ENCODE measurements around the gene HPN. TPM values are rescaled to one million over a fixed set of nuclear protein-coding genes. Genes with fewer than 3 reads are reported as not detected.

Gene HPN
- total and polyA plus RNA-seq, 2 experiments from 2014 or later = 14.0 to 17.4 TPM

DNA sequence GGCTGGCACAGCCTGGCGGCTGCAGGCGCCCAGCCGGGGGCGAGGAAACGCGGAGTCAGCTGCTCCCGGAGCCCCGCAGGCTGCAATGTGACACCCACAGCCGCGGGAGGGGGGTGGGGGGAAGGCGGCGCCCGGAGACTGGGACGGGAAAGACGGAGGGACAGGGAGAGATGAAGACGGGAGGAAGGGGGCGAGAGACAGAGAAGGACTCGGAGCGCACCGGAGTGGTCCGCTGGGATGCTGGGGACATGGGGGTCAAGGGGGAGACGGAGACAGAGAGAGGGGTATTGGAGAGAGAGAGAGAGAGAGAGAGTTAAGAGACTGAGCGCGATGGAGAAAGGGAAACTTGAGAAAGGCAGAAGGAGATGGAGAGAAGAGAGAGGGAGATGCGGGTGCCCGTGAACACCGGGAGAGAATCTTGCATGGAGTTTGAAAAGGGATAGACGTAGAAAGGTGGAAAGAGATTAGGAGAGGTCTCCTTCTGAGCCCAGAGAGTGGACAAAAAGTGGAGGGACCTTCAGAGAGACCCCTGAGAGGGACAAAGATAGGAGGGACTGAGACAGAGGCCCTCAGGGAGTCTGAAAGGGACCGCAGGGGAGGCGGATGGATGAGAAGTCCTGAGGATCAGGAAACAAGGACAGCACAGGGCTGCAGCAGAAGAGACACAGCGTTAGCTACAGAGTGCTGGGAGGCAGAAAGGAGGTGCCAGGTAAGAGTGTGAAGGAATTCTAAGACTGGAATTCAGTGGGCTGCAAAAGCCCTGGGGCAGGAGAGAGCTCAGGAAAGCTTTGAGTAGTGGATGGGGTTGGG lies 10.2 kb upstream of the HPN start:
- Mint-ChIP-seq H3K9me3 (peaks cover 7% of the 10 kb centered on the region; the same call in 2 of the 3 replicates), H3K4me1 (peaks cover 6% of the 10 kb centered on the region; the same call in 2 of the 3 replicates), H3K27me3 (ENCODE audit: insufficient read depth, low read depth, poor library complexity) (peaks cover 48% of the 10 kb centered on the region), H3K27ac (no peak overlapping the region), H3K36me3 (ENCODE audit: low read depth) (peaks cover 22% of the 10 kb centered on the region), H3K4me3 (peak overlapping the region; percentile 75)
- DNase-seq (ENCODE audit: low spot score) (peak; percentile 71), ATAC-seq (peak; percentile 34)
- Histone ChIP-seq H3F3A (replicated peaks; ENCODE audit: low read depth) (peaks cover 41% of the 10 kb centered on the region), H3K4me1 (ENCODE audit: insufficient read depth) (peaks cover 15% of the 10 kb centered on the region), H3K27me3 (ENCODE audit: insufficient read depth) (peaks cover 34% of the 10 kb centered on the region), H3K79me2 (replicated peaks; ENCODE audit: insufficient read depth) (no peaks in the 10 kb centered on the region), H3K4me3 (peak overlapping the region; percentile 66), H3K4me2 (peak overlapping the region; percentile 92), H3K27ac (ENCODE audit: low read depth) (no peak overlapping the region), H2AFZ (peak overlapping the region; percentile 96), H3K36me3 (ENCODE audit: insufficient read depth) (peaks cover 14% of the 10 kb centered on the region), H4K20me1 (replicated peaks; ENCODE audit: insufficient read depth) (peaks cover 11% of the 10 kb centered on the region; the same call in 1 of the 2 replicates), H3K9me2 (ENCODE audit: insufficient read depth) (no peaks in the 10 kb centered on the region)
- TF ChIP-seq EZH2 (IDR thresholded peaks at IDR 0.05; ENCODE audit: low read depth, unreplicated experiment) (peak; percentile 38), POLR2AphosphoS5 (IDR thresholded peaks at IDR 0.05; ENCODE audit: low read depth) (peak; percentile 52), EZH2phosphoT487 (IDR thresholded peaks at IDR 0.05; ENCODE audit: unreplicated experiment) (no peak), ZNF114 (CRISPR knock-in tag; IDR thresholded peaks at IDR 0.05) (no peak), JUNB (IDR thresholded peaks at IDR 0.05; ENCODE audit: unreplicated experiment) (no peak), STAT1 (IDR thresholded peaks at IDR 0.05; ENCODE audit: unreplicated experiment) (no peak), ZNF331 (CRISPR knock-in tag; IDR thresholded peaks at IDR 0.05; ENCODE audit: low read depth) (no peak), CREB1 (CRISPR knock-in tag; IDR thresholded peaks at IDR 0.05; ENCODE audit: low read depth) (no peak), NANOG (IDR thresholded peaks at IDR 0.05; ENCODE audit: borderline replicate concordance) (no peak)
- TF ChIP-seq, protein P1, sequence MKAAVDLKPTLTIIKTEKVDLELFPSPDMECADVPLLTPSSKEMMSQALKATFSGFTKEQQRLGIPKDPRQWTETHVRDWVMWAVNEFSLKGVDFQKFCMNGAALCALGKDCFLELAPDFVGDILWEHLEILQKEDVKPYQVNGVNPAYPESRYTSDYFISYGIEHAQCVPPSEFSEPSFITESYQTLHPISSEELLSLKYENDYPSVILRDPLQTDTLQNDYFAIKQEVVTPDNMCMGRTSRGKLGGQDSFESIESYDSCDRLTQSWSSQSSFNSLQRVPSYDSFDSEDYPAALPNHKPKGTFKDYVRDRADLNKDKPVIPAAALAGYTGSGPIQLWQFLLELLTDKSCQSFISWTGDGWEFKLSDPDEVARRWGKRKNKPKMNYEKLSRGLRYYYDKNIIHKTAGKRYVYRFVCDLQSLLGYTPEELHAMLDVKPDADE (IDR thresholded peaks at IDR 0.05) = no peak
- TF ChIP-seq, protein P2, sequence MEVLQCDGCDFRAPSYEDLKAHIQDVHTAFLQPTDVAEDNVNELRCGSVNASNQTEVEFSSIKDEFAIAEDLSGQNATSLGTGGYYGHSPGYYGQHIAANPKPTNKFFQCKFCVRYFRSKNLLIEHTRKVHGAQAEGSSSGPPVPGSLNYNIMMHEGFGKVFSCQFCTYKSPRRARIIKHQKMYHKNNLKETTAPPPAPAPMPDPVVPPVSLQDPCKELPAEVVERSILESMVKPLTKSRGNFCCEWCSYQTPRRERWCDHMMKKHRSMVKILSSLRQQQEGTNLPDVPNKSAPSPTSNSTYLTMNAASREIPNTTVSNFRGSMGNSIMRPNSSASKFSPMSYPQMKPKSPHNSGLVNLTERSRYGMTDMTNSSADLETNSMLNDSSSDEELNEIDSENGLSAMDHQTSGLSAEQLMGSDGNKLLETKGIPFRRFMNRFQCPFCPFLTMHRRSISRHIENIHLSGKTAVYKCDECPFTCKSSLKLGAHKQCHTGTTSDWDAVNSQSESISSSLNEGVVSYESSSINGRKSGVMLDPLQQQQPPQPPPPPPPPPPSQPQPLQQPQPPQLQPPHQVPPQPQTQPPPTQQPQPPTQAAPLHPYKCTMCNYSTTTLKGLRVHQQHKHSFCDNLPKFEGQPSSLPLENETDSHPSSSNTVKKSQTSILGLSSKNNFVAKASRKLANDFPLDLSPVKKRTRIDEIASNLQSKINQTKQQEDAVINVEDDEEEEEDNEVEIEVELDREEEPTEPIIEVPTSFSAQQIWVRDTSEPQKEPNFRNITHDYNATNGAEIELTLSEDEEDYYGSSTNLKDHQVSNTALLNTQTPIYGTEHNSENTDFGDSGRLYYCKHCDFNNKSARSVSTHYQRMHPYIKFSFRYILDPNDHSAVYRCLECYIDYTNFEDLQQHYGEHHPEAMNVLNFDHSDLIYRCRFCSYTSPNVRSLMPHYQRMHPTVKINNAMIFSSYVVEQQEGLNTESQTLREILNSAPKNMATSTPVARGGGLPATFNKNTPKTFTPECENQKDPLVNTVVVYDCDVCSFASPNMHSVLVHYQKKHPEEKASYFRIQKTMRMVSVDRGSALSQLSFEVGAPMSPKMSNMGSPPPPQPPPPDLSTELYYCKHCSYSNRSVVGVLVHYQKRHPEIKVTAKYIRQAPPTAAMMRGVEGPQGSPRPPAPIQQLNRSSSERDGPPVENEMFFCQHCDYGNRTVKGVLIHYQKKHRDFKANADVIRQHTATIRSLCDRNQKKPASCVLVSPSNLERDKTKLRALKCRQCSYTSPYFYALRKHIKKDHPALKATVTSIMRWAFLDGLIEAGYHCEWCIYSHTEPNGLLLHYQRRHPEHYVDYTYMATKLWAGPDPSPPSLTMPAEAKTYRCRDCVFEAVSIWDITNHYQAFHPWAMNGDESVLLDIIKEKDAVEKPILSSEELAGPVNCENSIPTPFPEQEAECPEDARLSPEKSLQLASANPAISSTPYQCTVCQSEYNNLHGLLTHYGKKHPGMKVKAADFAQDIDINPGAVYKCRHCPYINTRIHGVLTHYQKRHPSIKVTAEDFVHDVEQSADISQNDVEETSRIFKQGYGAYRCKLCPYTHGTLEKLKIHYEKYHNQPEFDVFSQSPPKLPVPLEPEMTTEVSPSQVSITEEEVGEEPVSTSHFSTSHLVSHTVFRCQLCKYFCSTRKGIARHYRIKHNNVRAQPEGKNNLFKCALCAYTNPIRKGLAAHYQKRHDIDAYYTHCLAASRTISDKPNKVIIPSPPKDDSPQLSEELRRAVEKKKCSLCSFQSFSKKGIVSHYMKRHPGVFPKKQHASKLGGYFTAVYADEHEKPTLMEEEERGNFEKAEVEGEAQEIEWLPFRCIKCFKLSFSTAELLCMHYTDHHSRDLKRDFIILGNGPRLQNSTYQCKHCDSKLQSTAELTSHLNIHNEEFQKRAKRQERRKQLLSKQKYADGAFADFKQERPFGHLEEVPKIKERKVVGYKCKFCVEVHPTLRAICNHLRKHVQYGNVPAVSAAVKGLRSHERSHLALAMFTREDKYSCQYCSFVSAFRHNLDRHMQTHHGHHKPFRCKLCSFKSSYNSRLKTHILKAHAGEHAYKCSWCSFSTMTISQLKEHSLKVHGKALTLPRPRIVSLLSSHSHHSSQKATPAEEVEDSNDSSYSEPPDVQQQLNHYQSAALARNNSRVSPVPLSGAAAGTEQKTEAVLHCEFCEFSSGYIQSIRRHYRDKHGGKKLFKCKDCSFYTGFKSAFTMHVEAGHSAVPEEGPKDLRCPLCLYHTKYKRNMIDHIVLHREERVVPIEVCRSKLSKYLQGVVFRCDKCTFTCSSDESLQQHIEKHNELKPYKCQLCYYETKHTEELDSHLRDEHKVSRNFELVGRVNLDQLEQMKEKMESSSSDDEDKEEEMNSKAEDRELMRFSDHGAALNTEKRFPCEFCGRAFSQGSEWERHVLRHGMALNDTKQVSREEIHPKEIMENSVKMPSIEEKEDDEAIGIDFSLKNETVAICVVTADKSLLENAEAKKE (CRISPR knock-in tag; IDR thresholded peaks at IDR 0.05) = no peak
- TF ChIP-seq, protein P3, sequence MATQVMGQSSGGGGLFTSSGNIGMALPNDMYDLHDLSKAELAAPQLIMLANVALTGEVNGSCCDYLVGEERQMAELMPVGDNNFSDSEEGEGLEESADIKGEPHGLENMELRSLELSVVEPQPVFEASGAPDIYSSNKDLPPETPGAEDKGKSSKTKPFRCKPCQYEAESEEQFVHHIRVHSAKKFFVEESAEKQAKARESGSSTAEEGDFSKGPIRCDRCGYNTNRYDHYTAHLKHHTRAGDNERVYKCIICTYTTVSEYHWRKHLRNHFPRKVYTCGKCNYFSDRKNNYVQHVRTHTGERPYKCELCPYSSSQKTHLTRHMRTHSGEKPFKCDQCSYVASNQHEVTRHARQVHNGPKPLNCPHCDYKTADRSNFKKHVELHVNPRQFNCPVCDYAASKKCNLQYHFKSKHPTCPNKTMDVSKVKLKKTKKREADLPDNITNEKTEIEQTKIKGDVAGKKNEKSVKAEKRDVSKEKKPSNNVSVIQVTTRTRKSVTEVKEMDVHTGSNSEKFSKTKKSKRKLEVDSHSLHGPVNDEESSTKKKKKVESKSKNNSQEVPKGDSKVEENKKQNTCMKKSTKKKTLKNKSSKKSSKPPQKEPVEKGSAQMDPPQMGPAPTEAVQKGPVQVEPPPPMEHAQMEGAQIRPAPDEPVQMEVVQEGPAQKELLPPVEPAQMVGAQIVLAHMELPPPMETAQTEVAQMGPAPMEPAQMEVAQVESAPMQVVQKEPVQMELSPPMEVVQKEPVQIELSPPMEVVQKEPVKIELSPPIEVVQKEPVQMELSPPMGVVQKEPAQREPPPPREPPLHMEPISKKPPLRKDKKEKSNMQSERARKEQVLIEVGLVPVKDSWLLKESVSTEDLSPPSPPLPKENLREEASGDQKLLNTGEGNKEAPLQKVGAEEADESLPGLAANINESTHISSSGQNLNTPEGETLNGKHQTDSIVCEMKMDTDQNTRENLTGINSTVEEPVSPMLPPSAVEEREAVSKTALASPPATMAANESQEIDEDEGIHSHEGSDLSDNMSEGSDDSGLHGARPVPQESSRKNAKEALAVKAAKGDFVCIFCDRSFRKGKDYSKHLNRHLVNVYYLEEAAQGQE (IDR thresholded peaks at IDR 0.05; ENCODE audit: unreplicated experiment) = no peak
- TF ChIP-seq, protein P4, sequence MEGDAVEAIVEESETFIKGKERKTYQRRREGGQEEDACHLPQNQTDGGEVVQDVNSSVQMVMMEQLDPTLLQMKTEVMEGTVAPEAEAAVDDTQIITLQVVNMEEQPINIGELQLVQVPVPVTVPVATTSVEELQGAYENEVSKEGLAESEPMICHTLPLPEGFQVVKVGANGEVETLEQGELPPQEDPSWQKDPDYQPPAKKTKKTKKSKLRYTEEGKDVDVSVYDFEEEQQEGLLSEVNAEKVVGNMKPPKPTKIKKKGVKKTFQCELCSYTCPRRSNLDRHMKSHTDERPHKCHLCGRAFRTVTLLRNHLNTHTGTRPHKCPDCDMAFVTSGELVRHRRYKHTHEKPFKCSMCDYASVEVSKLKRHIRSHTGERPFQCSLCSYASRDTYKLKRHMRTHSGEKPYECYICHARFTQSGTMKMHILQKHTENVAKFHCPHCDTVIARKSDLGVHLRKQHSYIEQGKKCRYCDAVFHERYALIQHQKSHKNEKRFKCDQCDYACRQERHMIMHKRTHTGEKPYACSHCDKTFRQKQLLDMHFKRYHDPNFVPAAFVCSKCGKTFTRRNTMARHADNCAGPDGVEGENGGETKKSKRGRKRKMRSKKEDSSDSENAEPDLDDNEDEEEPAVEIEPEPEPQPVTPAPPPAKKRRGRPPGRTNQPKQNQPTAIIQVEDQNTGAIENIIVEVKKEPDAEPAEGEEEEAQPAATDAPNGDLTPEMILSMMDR (conservative IDR thresholded peaks at IDR 0.05; ENCODE audit: low read depth in 2 of 2) = no peak

Measured in GM23338 (cell line).